HT1080 (cell line): ENCODE data around the gene FBXO24. TPM values are rescaled to one million over a fixed set of nuclear protein-coding genes. Genes with fewer than 3 reads are reported as not detected.

Source experiments
- small RNA-seq: library from RNA; depleted of rRNA; stranded (forward); fragments of <200 nt; gene quantifications from one replicate; pipeline ENCODE3, GENCODE V24; 2014
- total RNA-seq: library from RNA; depleted of rRNA; stranded (reverse); fragments of >200 nt; shearing (Covaris generic); gene quantifications from 2 replicates; pipeline ENCODE4 v1.2.3, GENCODE V29; 2014; rRNA removed

Gene FBXO24
- total RNA-seq, 1 experiment from 2014 or later = not detected

Small RNA genes within 50 kb of the gene (small RNA-seq; reads per million reads assigned to genes)
- not detected for gene SAP25

Other genes with a start within 250 kb of the FBXO24 start
- gene PILRB, start 228.2 kb upstream of the FBXO24 start, total RNA-seq = 21.5 and 23.4 TPM in 2 replicates
- gene PILRA, start 212.8 kb upstream of the FBXO24 start, total RNA-seq = 0.61 and 1.2 TPM in 2 replicates
- 1.0 and 1.1 TPM in 2 replicates for gene ZCWPW1, start 157.6 kb upstream of the FBXO24 start, total RNA-seq
- 69.7 and 86.6 TPM in 2 replicates for gene MEPCE, start 156.5 kb upstream of the FBXO24 start, total RNA-seq
- 47.7 and 64.3 TPM in 2 replicates for gene PPP1R35, start 149.8 kb upstream of the FBXO24 start, total RNA-seq
- 0.85 TPM in 1 of 2 replicates, not detected in the other for gene SPACDR, start 122.1 kb upstream of the FBXO24 start, total RNA-seq
- gene TSC22D4, start 107.1 kb upstream of the FBXO24 start, total RNA-seq = 58.9 and 65.7 TPM in 2 replicates
- gene NYAP1, start 102.4 kb upstream of the FBXO24 start, total RNA-seq = 0.10 and 0.20 TPM in 2 replicates
- 13.5 and 19.9 TPM in 2 replicates for gene AGFG2, start 47.1 kb upstream of the FBXO24 start, total RNA-seq
- gene SAP25, start 12.4 kb upstream of the FBXO24 start, total RNA-seq = 0.43 and 1.6 TPM in 2 replicates
- gene LRCH4, start 199 bp upstream of the FBXO24 start, total RNA-seq = 14.3 and 19.7 TPM in 2 replicates
- 0.73 and 1.5 TPM in 2 replicates for gene PCOLCE, start 16.0 kb downstream of the FBXO24 start, total RNA-seq
- gene MOSPD3, start 26.2 kb downstream of the FBXO24 start, total RNA-seq = 3.6 and 13.0 TPM in 2 replicates
- not detected in 2 replicates for gene TFR2, start 55.2 kb downstream of the FBXO24 start, total RNA-seq
- gene ACTL6B, start 70.1 kb downstream of the FBXO24 start, total RNA-seq = not detected in 2 replicates
- 92.6 and 162 TPM in 2 replicates for gene GNB2, start 87.4 kb downstream of the FBXO24 start, total RNA-seq
- gene GIGYF1, start 107.9 kb downstream of the FBXO24 start, total RNA-seq = 11.9 and 13.8 TPM in 2 replicates
- gene POP7, start 119.8 kb downstream of the FBXO24 start, total RNA-seq = 167 and 168 TPM in 2 replicates
- gene EPO, start 134.1 kb downstream of the FBXO24 start, total RNA-seq = not detected in 2 replicates
- not detected in 2 replicates for gene ZAN, start 147.3 kb downstream of the FBXO24 start, total RNA-seq
- 37.1 and 39.4 TPM in 2 replicates for gene EPHB4, start 241.2 kb downstream of the FBXO24 start, total RNA-seq